GM06990 (cell line): ENCODE data around the gene SSBP3.

Experiments used
- DNase-seq: peaks from one replicate; pipeline ENCODE4 v3.0.0-alpha.2; 2011; ENCODE audit not compliant: insufficient read length; ENCODE audit errors: extremely low read depth
- H3K27me3 ChIP-seq: replicated peaks from 2 replicates; pipeline ENCODE4 v1.6.0; 2011; ENCODE audit warnings: low read length; ENCODE audit not compliant: control insufficient read depth, insufficient read depth
- H3K36me3 ChIP-seq: 2 replicates; pipeline ENCODE4 v1.5.1; 2011; ENCODE audit warnings: low read length; ENCODE audit not compliant: control insufficient read depth, insufficient read depth
- H3K4me3 ChIP-seq: replicated peaks from 2 replicates; pipeline ENCODE4 v1.5.1; 2011; ENCODE audit warnings: low read depth, mild to moderate bottlenecking, control low read depth, low read length
- CTCF ChIP-seq: IDR thresholded peaks from 2 replicates; pipeline ENCODE4 v1.5.1; 2011; ENCODE audit warnings: low read length, control low read depth, mild to moderate bottlenecking, inconsistent platforms; ENCODE audit not compliant: insufficient read depth, poor library complexity, severe bottlenecking

Gene SSBP3

GRCh38 chr1:54340434-54340833, 65.8 kb downstream of the SSBP3 start:
- DNase-seq: no peak
- TF ChIP-seq CTCF: no peak
- Histone ChIP-seq H3K36me3 (no peaks in the 10 kb centered on the region; the same call in none of the 2 replicates), H3K27me3 (no peaks in the 10 kb centered on the region), H3K4me3 (no peak overlapping the region)

- Histone ChIP-seq H3K4me3 (no peak overlapping the region), H3K27me3 (no peaks in the 10 kb centered on the region), H3K36me3 (no peaks in the 10 kb centered on the region; the same call in none of the 2 replicates)
- TF ChIP-seq CTCF: no peak
- no peak for DNase-seq
Measured at GRCh38 chr1:54339126-54339525, 67.1 kb downstream of the SSBP3 start.

GRCh38 chr1:54338464-54338863, 67.7 kb downstream of the SSBP3 start:
- Histone ChIP-seq H3K36me3 (no peaks in the 10 kb centered on the region; the same call in none of the 2 replicates), H3K4me3 (no peak overlapping the region), H3K27me3 (no peaks in the 10 kb centered on the region)
- no peak for DNase-seq
- no peak for TF ChIP-seq CTCF

GRCh38 chr1:54337928-54338327, 68.3 kb downstream of the SSBP3 start:
- Histone ChIP-seq H3K27me3 (no peaks in the 10 kb centered on the region), H3K4me3 (no peak overlapping the region), H3K36me3 (no peaks in the 10 kb centered on the region; the same call in none of the 2 replicates)
- no peak for DNase-seq
- no peak for TF ChIP-seq CTCF

GRCh38 chr1:54337034-54337433, 69.2 kb downstream of the SSBP3 start:
- TF ChIP-seq CTCF: no peak
- no peaks in the 10 kb centered on the region; the same call in none of the 2 replicates for H3K36me3 ChIP-seq
- no peak overlapping the region for H3K4me3 ChIP-seq
- DNase-seq: no peak
- H3K27me3 ChIP-seq: no peaks in the 10 kb centered on the region

GRCh38 chr1:54336116-54336515, 70.1 kb downstream of the SSBP3 start:
- no peak for DNase-seq
- Histone ChIP-seq H3K36me3 (peaks cover 4% of the 10 kb centered on the region), H3K27me3 (no peaks in the 10 kb centered on the region), H3K4me3 (no peak overlapping the region)
- no peak for TF ChIP-seq CTCF
